Measurements from ENCODE around the gene THAP8.

THAP8 gene

DNA sequence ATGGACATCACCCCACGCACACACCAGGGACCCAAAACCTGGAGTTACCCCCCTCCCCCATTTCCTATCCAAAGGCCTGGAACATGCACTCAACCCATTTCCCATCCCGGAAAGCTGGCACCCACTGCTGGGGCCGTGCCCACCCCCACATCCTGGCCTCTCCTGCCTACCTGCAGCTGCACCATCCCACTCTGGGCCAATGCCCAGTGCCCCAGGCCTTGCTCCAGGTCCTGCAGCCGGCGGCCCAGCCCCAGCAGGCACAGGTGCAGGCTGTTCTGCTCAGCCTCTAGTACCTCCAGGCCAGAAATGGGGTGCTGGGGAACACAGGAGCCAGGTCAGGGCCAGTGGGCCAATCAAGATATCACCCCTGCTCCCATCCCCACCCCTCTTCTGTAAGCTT, 47.1 kb downstream of the THAP8 start (continued):
- TF ChIP-seq, protein P1, sequence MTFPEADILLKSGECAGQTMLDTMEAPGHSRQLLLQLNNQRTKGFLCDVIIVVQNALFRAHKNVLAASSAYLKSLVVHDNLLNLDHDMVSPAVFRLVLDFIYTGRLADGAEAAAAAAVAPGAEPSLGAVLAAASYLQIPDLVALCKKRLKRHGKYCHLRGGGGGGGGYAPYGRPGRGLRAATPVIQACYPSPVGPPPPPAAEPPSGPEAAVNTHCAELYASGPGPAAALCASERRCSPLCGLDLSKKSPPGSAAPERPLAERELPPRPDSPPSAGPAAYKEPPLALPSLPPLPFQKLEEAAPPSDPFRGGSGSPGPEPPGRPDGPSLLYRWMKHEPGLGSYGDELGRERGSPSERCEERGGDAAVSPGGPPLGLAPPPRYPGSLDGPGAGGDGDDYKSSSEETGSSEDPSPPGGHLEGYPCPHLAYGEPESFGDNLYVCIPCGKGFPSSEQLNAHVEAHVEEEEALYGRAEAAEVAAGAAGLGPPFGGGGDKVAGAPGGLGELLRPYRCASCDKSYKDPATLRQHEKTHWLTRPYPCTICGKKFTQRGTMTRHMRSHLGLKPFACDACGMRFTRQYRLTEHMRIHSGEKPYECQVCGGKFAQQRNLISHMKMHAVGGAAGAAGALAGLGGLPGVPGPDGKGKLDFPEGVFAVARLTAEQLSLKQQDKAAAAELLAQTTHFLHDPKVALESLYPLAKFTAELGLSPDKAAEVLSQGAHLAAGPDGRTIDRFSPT (tag by site-specific recombination; IDR thresholded peaks at IDR 0.05), result 0 out of 2 replicates have a peak, but pooled peaks have one; percentile 19
- TF ChIP-seq ZBTB10 (tag by site-specific recombination; IDR thresholded peaks at IDR 0.05), result no peak
- 0 out of 2 replicates have a peak, but pooled peaks have one; percentile 10 for TF ChIP-seq ZFHX2 (tag by site-specific recombination; conservative IDR thresholded peaks at IDR 0.05)
- no peak for TF ChIP-seq WT1 (tag by site-specific recombination; IDR thresholded peaks at IDR 0.05)

DNA sequence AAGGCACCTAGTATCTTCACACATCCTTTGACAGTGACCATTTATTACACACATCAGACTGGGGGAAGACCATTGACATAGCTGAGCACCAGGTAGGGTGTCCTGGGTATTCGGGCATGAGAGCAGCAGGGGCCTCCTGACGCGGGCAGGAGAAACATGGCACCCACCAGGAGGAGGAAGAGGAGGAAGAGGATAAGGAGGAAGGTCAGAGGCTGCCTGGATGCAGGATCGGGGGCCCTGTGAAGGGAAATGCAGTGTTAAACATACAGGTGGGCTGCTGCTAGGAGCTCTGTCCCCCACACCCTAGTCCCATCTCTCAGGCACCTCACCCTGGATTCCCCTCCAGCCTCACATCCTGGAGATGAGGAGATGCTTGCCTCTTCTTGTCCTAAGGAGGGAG, 50.8 kb downstream of the THAP8 start:
- ChIA-PET CTCF (interaction anchor here (0.7 to 1.0 kb wide), 2 partner anchors 9 to 411 kb away, joined by 3 read pairs; no protein-coding TSS in a partner anchor), POLR2A (interaction anchor here (0.7 to 6.4 kb wide), 2 partner anchors 11 to 114 kb away, joined by 3 to 37 read pairs; partner anchors contain the start of gene ALKBH6)
- H3K9me3 ChIP-seq (ENCODE audit: control insufficient read depth, insufficient read depth, low read depth, low read length), result no peaks in the 10 kb centered on the region; the same call in 1 of the 2 replicates
- H3K36me3 ChIP-seq (ENCODE audit: control insufficient read depth in 2 of 2, insufficient read depth in 1 of 2, low read length in 2 of 2), result peaks cover 27 to 63% of the 10 kb centered on the region in 2 experiments
- H3K4me1 ChIP-seq (ENCODE audit: control insufficient read depth, insufficient read depth, low read length), result peaks cover 6% of the 10 kb centered on the region; the same call in 1 of the 2 replicates
- TF ChIP-seq ZNF513 (tag by site-specific recombination; IDR thresholded peaks at IDR 0.05), result peak; percentile 91
- TF ChIP-seq, protein P2, sequence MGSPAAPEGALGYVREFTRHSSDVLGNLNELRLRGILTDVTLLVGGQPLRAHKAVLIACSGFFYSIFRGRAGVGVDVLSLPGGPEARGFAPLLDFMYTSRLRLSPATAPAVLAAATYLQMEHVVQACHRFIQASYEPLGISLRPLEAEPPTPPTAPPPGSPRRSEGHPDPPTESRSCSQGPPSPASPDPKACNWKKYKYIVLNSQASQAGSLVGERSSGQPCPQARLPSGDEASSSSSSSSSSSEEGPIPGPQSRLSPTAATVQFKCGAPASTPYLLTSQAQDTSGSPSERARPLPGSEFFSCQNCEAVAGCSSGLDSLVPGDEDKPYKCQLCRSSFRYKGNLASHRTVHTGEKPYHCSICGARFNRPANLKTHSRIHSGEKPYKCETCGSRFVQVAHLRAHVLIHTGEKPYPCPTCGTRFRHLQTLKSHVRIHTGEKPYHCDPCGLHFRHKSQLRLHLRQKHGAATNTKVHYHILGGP (tag by site-specific recombination; IDR thresholded peaks at IDR 0.05), result no peak
- H3K4me3 ChIP-seq (ENCODE audit: low read depth, low read length), result no peak overlapping the region
- no peak overlapping the region for H3K27ac ChIP-seq (ENCODE audit: extremely low read depth, low read depth, low read length)

DNA sequence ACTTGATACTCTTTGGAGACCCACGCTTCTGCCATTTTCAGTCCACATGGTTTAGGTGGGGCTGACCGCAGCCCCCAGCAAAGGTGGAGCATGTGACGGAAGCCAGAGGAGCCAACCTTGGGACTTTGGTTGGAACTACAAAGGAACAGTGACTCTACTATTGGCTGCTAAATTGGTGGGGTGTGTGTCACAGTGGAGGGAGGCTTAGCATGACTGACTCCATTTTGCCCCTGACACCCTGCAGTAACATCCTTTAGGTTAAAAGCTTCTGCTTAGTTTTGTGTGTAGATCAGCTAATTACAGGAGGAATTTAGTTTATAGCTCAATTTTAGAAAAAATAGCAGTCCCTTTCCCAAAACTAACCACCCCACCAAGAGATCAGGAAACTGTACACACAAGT, 52.5 kb downstream of the THAP8 start:
- Histone ChIP-seq H3K9me3 (ENCODE audit: control insufficient read depth, insufficient read depth, low read depth, low read length) (no peaks in the 10 kb centered on the region; the same call in 1 of the 2 replicates), H3K4me3 (ENCODE audit: low read depth, low read length) (no peak overlapping the region), H3K4me1 (ENCODE audit: control insufficient read depth, insufficient read depth, low read length) (peaks cover 11% of the 10 kb centered on the region), H3K27ac (ENCODE audit: extremely low read depth, low read depth, low read length) (no peak overlapping the region), H3K36me3 (ENCODE audit: control insufficient read depth in 2 of 2, insufficient read depth in 1 of 2, low read length in 2 of 2) (peaks cover 38 to 74% of the 10 kb centered on the region in 2 experiments)
- ChIA-PET CTCF (interaction anchor here (0.6 to 2.1 kb wide), 3 partner anchors 10 to 12 kb away, joined by 3 to 10 read pairs (median 4); partner anchors contain the start of gene ALKBH6), POLR2A (interaction anchor here (0.9 to 6.4 kb wide), 3 partner anchors 11 to 52 kb away, joined by 3 to 37 read pairs (median 4); partner anchors contain the start of gene ALKBH6)
- TF ChIP-seq ZNF660 (tag by site-specific recombination; IDR thresholded peaks at IDR 0.05), result no peak
- TF ChIP-seq ZNF623 (tag by site-specific recombination; IDR thresholded peaks at IDR 0.05), result no peak
- TF ChIP-seq ZNF223 (tag by site-specific recombination; IDR thresholded peaks at IDR 0.05), result no peak
- no peak for TF ChIP-seq ZNF707 (tag by site-specific recombination; IDR thresholded peaks at IDR 0.05)
- no peak for TF ChIP-seq ZBTB11 (tag by site-specific recombination; conservative IDR thresholded peaks at IDR 0.05; ENCODE audit: low read depth)
- TF ChIP-seq ZNF175 (tag by site-specific recombination; IDR thresholded peaks at IDR 0.05), result no peak
- no peak for TF ChIP-seq ZNF133 (tag by site-specific recombination; IDR thresholded peaks at IDR 0.05)
- TF ChIP-seq ZNF473 (tag by site-specific recombination; IDR thresholded peaks at IDR 0.05), result no peak
- no peak for TF ChIP-seq ZNF155 (tag by site-specific recombination; IDR thresholded peaks at IDR 0.05)
- TF ChIP-seq, protein P3, sequence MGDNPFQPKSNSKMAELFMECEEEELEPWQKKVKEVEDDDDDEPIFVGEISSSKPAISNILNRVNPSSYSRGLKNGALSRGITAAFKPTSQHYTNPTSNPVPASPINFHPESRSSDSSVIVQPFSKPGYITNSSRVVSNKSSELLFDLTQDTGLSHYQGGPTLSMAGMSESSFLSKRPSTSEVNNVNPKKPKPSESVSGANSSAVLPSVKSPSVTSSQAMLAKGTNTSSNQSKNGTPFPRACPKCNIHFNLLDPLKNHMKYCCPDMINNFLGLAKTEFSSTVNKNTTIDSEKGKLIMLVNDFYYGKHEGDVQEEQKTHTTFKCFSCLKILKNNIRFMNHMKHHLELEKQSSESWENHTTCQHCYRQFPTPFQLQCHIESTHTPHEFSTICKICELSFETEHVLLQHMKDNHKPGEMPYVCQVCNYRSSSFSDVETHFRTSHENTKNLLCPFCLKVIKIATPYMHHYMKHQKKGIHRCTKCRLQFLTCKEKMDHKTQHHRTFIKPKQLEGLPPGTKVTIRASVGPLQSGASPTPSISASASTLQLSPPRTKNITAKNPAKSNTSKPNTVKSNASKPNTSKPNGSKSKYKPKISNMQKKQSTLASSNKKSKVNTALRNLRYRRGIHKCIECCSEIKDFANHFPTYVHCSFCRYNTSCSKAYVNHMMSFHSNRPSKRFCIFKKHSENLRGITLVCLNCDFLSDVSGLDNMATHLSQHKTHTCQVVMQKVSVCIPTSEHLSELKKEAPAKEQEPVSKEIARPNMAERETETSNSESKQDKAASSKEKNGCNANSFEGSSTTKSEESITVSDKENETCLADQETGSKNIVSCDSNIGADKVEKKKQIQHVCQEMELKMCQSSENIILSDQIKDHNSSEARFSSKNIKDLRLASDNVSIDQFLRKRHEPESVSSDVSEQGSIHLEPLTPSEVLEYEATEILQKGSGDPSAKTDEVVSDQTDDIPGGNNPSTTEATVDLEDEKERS (tag by site-specific recombination; IDR thresholded peaks at IDR 0.05), result no peak
- no peak for TF ChIP-seq ZFP69B (tag by site-specific recombination; IDR thresholded peaks at IDR 0.05)
- no peak for TF ChIP-seq OVOL3 (tag by site-specific recombination; IDR thresholded peaks at IDR 0.05)

Data from HEK293 (cell line).